GM12878 (cell line): ENCODE data around the gene OR2G3. TPM values are rescaled to one million over a fixed set of nuclear protein-coding genes. Genes with fewer than 3 reads are reported as not detected.

Experiments
- ATAC-seq: fragments of 200-7000 bp; cut with Tn5 transposase; 3 replicates; pipeline ENCODE4 v1.9.1; 2020; ENCODE audit warnings: mild to moderate bottlenecking, moderate library complexity
- BruUV-seq: library from RNA; stranded (reverse); fragments of 400-500 nt; replicated peaks from 2 replicates; lab custom pipeline; 2021; lab: Mats Ljungman, UMichigan
- CTCF ChIA-PET: fragments of 300-600 bp; sonication (Branson Sonifier 250); formaldehyde crosslinking; extraction: SDS; loops from one replicate; lab custom pipeline; 2021; ENCODE audit warnings: inconsistent platforms; lab: Yijun Ruan, JAX
- POLR2A ChIA-PET: fragments of 350-600 bp; formaldehyde crosslinking; extraction: SDS; loops from one replicate; lab custom pipeline; 2021; ENCODE audit warnings: inconsistent platforms; lab: Charles Lee
- RAD21 ChIA-PET: fragments of 300-600 bp; sonication (Branson Sonifier 250); formaldehyde crosslinking; loops from one replicate; lab custom pipeline; 2023; ENCODE audit warnings: antibody characterized with exemption; ENCODE audit not compliant: unreplicated experiment; lab: Charles Lee
- SMC1A ChIA-PET: fragments of 300-600 bp; sonication (Branson Sonifier 250); formaldehyde crosslinking; loops from one replicate; lab custom pipeline; 2023; ENCODE audit not compliant: unreplicated experiment, uncharacterized antibody; lab: Charles Lee
- DNase-seq: peaks from one replicate; pipeline ENCODE4 v3.0.0-alpha.2; 2011; ENCODE audit warnings: low read depth, low spot score
- FAIRE-seq: peaks from 3 replicates; lab custom pipeline; 2011; peaks lifted over from hg19 to GRCh38; lab: Jason Lieb, UNC
- H2AFZ ChIP-seq: 2 replicates; pipeline ENCODE4 v1.6.0; 2011; ENCODE audit warnings: low read depth, low read length, control low read depth; ENCODE audit not compliant: control insufficient read depth
- H3K27ac ChIP-seq: 2 replicates; pipeline ENCODE4 v1.5.1; 2011; ENCODE audit warnings: control low read depth; ENCODE audit not compliant: control insufficient read depth, insufficient read depth
- H3K27me3 ChIP-seq, 2 experiments: replicated peaks in 1 of 2; 2 replicates each; pipeline versions ENCODE4 v1.6.0 to v1.6.1; 2011; ENCODE audit warnings: low read length in 1 of 2; ENCODE audit not compliant: control insufficient read depth in 2 of 2, insufficient read depth in 2 of 2
- H3K36me3 ChIP-seq, 2 experiments: 2 replicates each; pipeline ENCODE4 v1.5.1; 2011; ENCODE audit warnings: low read length in 1 of 2; ENCODE audit not compliant: control insufficient read depth in 2 of 2, insufficient read depth in 2 of 2
- H3K4me1 ChIP-seq: 2 replicates; pipeline ENCODE4 v1.6.1; 2011; ENCODE audit warnings: mild to moderate bottlenecking, low read length, moderate library complexity, mixed read lengths; ENCODE audit not compliant: control insufficient read depth, insufficient read depth
- H3K4me2 ChIP-seq: 2 replicates; pipeline ENCODE4 v1.6.0; 2011; ENCODE audit warnings: control low read depth; ENCODE audit not compliant: control insufficient read depth, insufficient read depth
- H3K4me3 ChIP-seq: fragments of 200-600 bp; sonication (generic); 2 replicates; pipeline ENCODE4 v1.5.1; 2016
- H3K79me2 ChIP-seq: 2 replicates; pipeline ENCODE4 v1.6.0; 2011; ENCODE audit warnings: low read length; ENCODE audit not compliant: control insufficient read depth, insufficient read depth
- H3K9ac ChIP-seq: 2 replicates; pipeline ENCODE4 v1.8.0; 2011; ENCODE audit warnings: low read length, control low read depth, mixed read lengths; ENCODE audit not compliant: control insufficient read depth, insufficient read depth
- H3K9me3 ChIP-seq: replicated peaks from 3 replicates; pipeline ENCODE4 v1.5.1; 2011; ENCODE audit warnings: mild to moderate bottlenecking, low read length; ENCODE audit not compliant: control insufficient read depth, insufficient read depth
- H4K20me1 ChIP-seq: 2 replicates; pipeline ENCODE4 v1.6.0; 2011; ENCODE audit not compliant: control insufficient read depth, insufficient read depth
- BACH1 ChIP-seq: fragments of 450-650 bp; IDR thresholded peaks from 2 replicates; pipeline ENCODE4 v1.6.1; 2017; ENCODE audit warnings: mild to moderate bottlenecking, borderline replicate concordance
- CBX5 ChIP-seq: sonication (generic); IDR thresholded peaks from 2 replicates; pipeline ENCODE4 v1.6.1; 2016; ENCODE audit warnings: low read depth, moderate library complexity, mild to moderate bottlenecking, inconsistent platforms
- CREB1 ChIP-seq: IDR thresholded peaks from 2 replicates; pipeline ENCODE4 v1.6.1; 2012; ENCODE audit warnings: low read depth, mild to moderate bottlenecking, inconsistent platforms
- ETV6 ChIP-seq, 2 experiments: fragments of 450-650 bp in 1 of 2; IDR thresholded peaks in 1 of 2; conservative IDR thresholded peaks in 1 of 2; 2 replicates each; pipeline ENCODE4 v1.6.1; 2014; ENCODE audit warnings: antibody characterized with exemption in 1 of 2, borderline replicate concordance in 1 of 2, low read depth in 1 of 2, mild to moderate bottlenecking in 1 of 2, moderate library complexity in 1 of 2
- IKZF2 ChIP-seq, 2 experiments: fragments of 450-650 bp; IDR thresholded peaks; 2 replicates each; pipeline ENCODE4 v1.6.1; 2017; ENCODE audit warnings: mild to moderate bottlenecking in 2 of 2, moderate library complexity in 2 of 2
- MYB ChIP-seq: fragments of 150-350 bp; IDR thresholded peaks from 2 replicates; pipeline ENCODE4 v1.6.1; 2014; ENCODE audit warnings: mild to moderate bottlenecking, low read depth, low read length, borderline replicate concordance
- PML ChIP-seq: IDR thresholded peaks from 2 replicates; pipeline ENCODE4 v1.6.1; 2012; ENCODE audit warnings: low read length, inconsistent platforms
- RBBP5 ChIP-seq: fragments of 200-600 bp; sonication (generic); conservative IDR thresholded peaks from 2 replicates; pipeline ENCODE4 v1.6.1; 2016
- SMAD1 ChIP-seq: fragments of 450-650 bp; IDR thresholded peaks from 2 replicates; pipeline ENCODE4 v1.6.1; 2018; ENCODE audit warnings: mild to moderate bottlenecking, low read depth; ENCODE audit not compliant: partially characterized antibody
- ZBED1 ChIP-seq: IDR thresholded peaks from 2 replicates; pipeline ENCODE4 v1.6.1; 2016; ENCODE audit warnings: borderline replicate concordance
- ZNF24 ChIP-seq: fragments of 450-650 bp; IDR thresholded peaks from 2 replicates; pipeline ENCODE4 v1.6.1; 2017; ENCODE audit warnings: antibody characterized with exemption, mild to moderate bottlenecking
- WGBS: methylation state at CpG from one replicate; pipeline ENCODE4 v1.1.6; 2016; ENCODE audit warnings: low lambda C conversion rate; ENCODE audit not compliant: insufficient replicate concordance, insufficient coverage; ENCODE audit errors: missing lambda C conversion rate; 5-methylcytosine and 5-hydroxymethylcytosine counted together
- in situ Hi-C: fragments of 300-500 bp; cut with MboI; formaldehyde crosslinking; loops from 9 replicates; pipeline ENCODE4 v1.14.3; 2018; ENCODE audit warnings: mixed read lengths
- intact Hi-C: fragments of 100-400 bp; cut with micrococcal nuclease; formaldehyde crosslinking; loops from one replicate; pipeline ENCODE4 v1.14.2; 2022; ENCODE audit not compliant: unreplicated experiment
- polyA plus RNA-seq, 11 experiments: library from polyadenylated mRNA; depleted of rRNA in 4 of 11; unstranded in 6 of 11; stranded (reverse) in 5 of 11; fragments of >200 nt; fragmentation: Nextera tagmentation in 4 of 11; fragmentation: Illumina TruSeq in 1 of 11; extraction: Ambion mirVana in 4 of 11; extraction: Trizol in 1 of 11; gene quantifications; 1 replicate in 1 of 11; 2 replicates in 10 of 11; pipeline versions ENCODE4 v1.2.1 to v1.2.3, GENCODE V29; 2011 to 2016; ENCODE audit warnings: inconsistent platforms in 2 of 11, missing spikeins in 2 of 11, low read depth in 1 of 11
- total RNA-seq, 4 experiments: library from RNA; depleted of rRNA in 3 of 4; stranded (reverse); fragments of >200 nt in 3 of 4; fragmentation: Illumina TruSeq in 1 of 4; extraction: Trizol in 1 of 4; gene quantifications; 2 replicates each; pipeline versions ENCODE4 v1.2.1 to v1.2.3, GENCODE V29; 2013 to 2021

OR2G3 gene
- total and polyA plus RNA-seq, 10 of the 15 experiments (the other 5 are each of a cell fraction or from before 2014, with no cell fraction given) = not detected

DNA sequence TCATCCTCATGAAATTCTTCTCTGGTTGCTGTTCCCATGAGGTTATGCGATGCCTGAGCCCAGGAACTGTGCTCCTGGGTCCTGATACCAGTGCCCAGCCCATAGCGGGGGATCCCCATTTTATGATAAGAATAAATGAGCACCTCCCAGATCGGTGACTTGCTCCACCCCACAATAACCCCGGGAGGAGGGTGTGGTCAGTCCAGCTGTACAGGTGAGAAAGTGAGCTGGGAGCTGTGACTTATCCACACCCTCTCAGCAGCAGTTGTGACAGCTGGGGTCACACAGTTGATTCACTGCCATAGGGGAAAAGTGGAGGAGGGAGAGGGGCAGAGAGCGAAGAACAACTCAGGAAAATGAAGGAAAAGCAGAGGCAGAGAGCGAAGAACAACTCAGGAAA is 33.4 kb downstream of the OR2G3 start:
- POLR2A ChIA-PET = no interaction called here

DNA sequence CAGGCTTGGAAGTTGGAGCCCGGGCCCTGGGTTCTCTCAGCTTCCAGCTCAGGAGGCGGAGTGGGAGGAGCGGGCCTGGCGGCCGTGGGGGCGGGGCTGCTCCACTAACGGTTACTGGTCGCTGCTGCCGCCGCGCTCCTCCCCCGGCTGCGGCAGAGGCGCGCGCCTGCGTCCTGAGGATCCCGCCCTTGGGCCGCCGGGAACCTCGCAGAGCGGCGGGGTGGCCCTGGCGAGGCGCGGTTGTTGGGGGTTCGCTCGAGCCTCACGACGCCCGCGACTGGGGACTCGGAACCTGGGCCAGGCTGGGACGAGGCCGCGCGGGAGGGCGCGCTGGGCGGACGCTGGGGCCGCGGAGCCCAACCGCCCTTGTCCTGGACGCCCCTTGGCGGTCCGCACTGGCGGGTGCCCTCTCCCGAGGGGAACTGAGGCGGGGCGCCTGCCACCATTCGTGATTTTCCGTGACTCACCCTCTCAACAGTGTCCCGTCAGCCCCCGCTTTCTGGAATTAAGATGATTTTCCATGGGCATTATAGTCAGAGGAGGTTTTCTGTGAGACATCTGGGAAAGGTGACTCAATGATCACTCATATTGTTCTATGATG is 34.1 kb downstream of the OR2G3 start:
- ChIA-PET RAD21 (no interaction called here), CTCF (no interaction called here), SMC1A (no interaction called here), POLR2A (no interaction called here)
- Histone ChIP-seq H3K4me2 (no peak overlapping the region), H3K36me3 (no peaks in the 10 kb centered on the region), H3K9ac (no peak overlapping the region), H4K20me1 (no peaks in the 10 kb centered on the region), H3K79me2 (no peaks in the 10 kb centered on the region), H3K4me3 (no peak overlapping the region), H3K27me3 (0 out of 4 replicates have a peak, but pooled peaks cover 0 to 4% of the 10 kb centered on the region in 2 experiments), H3K4me1 (no peaks in the 10 kb centered on the region), H3K27ac (no peak overlapping the region), H2AFZ (no peak overlapping the region), H3K9me3 (no peaks in the 10 kb centered on the region; the same call in 2 of the 3 replicates)
- WGBS = 42% methylated on average over 39 of the region's 55 CpGs
- intact Hi-C loops = no loop called here
- DNase-seq (no peak), ATAC-seq (no peak), FAIRE-seq (no peak)
- in situ Hi-C loops = no loop called here
- BruUV-seq = no TSS peak
- TF ChIP-seq CREB1 = no peak
- no peak for TF ChIP-seq PML
- TF ChIP-seq SMAD1 = no peak
- TF ChIP-seq CBX5 = no peak
- no peak for TF ChIP-seq MYB
- no peak for TF ChIP-seq RBBP5
- TF ChIP-seq ZNF24 = no peak
- no peak for TF ChIP-seq BACH1

More for the DNA sequence above, 33.4 kb downstream of the OR2G3 start:
- BruUV-seq = no TSS peak
- DNase-seq = no peak
- no peak overlapping the region for H3K4me3 ChIP-seq
- no peaks in the 10 kb centered on the region; the same call in 2 of the 3 replicates for H3K9me3 ChIP-seq
- CTCF ChIA-PET = no interaction called here
- SMC1A ChIA-PET = no interaction called here
- no peak overlapping the region for H3K27ac ChIP-seq
- no peaks in the 10 kb centered on the region for H3K36me3 ChIP-seq
- WGBS = 30% methylated on average over 6 of the region's 6 CpGs
- no peak for ATAC-seq
- H3K9ac ChIP-seq = no peak overlapping the region
- RAD21 ChIA-PET = no interaction called here
- no peak overlapping the region for H3K4me2 ChIP-seq
- H3K4me1 ChIP-seq = no peaks in the 10 kb centered on the region
- H3K27me3 ChIP-seq = 0 out of 4 replicates have a peak, but pooled peaks cover 0 to 4% of the 10 kb centered on the region in 2 experiments
- in situ Hi-C loops = no loop called here
- H3K79me2 ChIP-seq = no peaks in the 10 kb centered on the region
- TF ChIP-seq IKZF2 (IDR thresholded peaks at IDR 0.05) (no peak), ZBED1 (no peak), ETV6 (conservative IDR thresholded peaks at IDR 0.05 in 1 of 2, IDR thresholded peaks at IDR 0.05 in 1 of 2; ENCODE audit: borderline replicate concordance in 1 of 2, low read depth in 1 of 2) (no peak)
- TF ChIP-seq, all 136 proteins: peak for 0
- no peak for FAIRE-seq
- Histone ChIP-seq H4K20me1 (no peaks in the 10 kb centered on the region), H2AFZ (no peak overlapping the region)
- intact Hi-C loops = no loop called here
